IMR-90 (cell line): ENCODE results near the gene ING2. TPM values are rescaled to one million over a fixed set of nuclear protein-coding genes. Genes with fewer than 3 reads are reported as not detected.

Experiments
- ATAC-seq: fragments of 200-7000 bp; cut with Tn5 transposase; 2 replicates; pipeline ENCODE4 v1.9.1; 2020; ENCODE audit warnings: low read depth, mild to moderate bottlenecking, moderate library complexity
- BruUV-seq: library from RNA; stranded (reverse); fragments of 400-500 nt; replicated peaks from 2 replicates; lab custom pipeline; 2021; lab: Mats Ljungman, UMichigan
- CTCF ChIA-PET: fragments of 300-600 bp; formaldehyde crosslinking; extraction: SDS; loops from one replicate; lab custom pipeline; 2021; ENCODE audit warnings: antibody characterized with exemption; lab: Yijun Ruan, JAX
- POLR2A ChIA-PET: fragments of 300-600 bp; sonication (Branson Sonifier 250); formaldehyde crosslinking; loops from one replicate; lab custom pipeline; 2022; ENCODE audit warnings: antibody characterized with exemption; ENCODE audit not compliant: unreplicated experiment; lab: Charles Lee
- DNase-seq: peaks from one replicate; pipeline ENCODE4 v3.0.0; 2013
- H2AFZ ChIP-seq: replicated peaks from 2 replicates; pipeline ENCODE3; 2013; ENCODE audit warnings: low read length, mild to moderate bottlenecking; ENCODE audit not compliant: poor library complexity
- H2AK5ac ChIP-seq: 2 replicates; pipeline ENCODE4 v1.6.1; 2013; ENCODE audit warnings: low read depth, low read length, inconsistent platforms
- H2AK9ac ChIP-seq: replicated peaks from 2 replicates; pipeline ENCODE3; 2013; ENCODE audit warnings: mild to moderate bottlenecking, low read depth, low read length, moderate library complexity; ENCODE audit not compliant: poor library complexity
- H2BK120ac ChIP-seq: 2 replicates; pipeline ENCODE4 v1.6.1; 2013; ENCODE audit warnings: low read depth, low read length, inconsistent platforms
- H2BK15ac ChIP-seq: 3 replicates; pipeline ENCODE4 v1.6.1; 2013; ENCODE audit warnings: low read depth, low read length, inconsistent platforms
- H2BK20ac ChIP-seq: 2 replicates; pipeline ENCODE4 v1.6.1; 2013; ENCODE audit warnings: low read depth, mild to moderate bottlenecking, inconsistent platforms, low read length, moderate library complexity
- H2BK5ac ChIP-seq: 2 replicates; pipeline ENCODE4 v1.6.1; 2013; ENCODE audit warnings: mild to moderate bottlenecking, low read depth, low read length, inconsistent platforms; ENCODE audit not compliant: poor library complexity, severe bottlenecking
- H3K14ac ChIP-seq: replicated peaks from 2 replicates; pipeline ENCODE4 v1.6.1; 2013; ENCODE audit warnings: low read depth, low read length, inconsistent platforms
- H3K18ac ChIP-seq: 2 replicates; pipeline ENCODE4 v1.6.1; 2013; ENCODE audit warnings: low read depth, low read length, control low read depth
- H3K23ac ChIP-seq: 2 replicates; pipeline ENCODE4 v1.6.1; 2013; ENCODE audit warnings: low read depth, low read length, inconsistent platforms
- H3K27ac ChIP-seq: 2 replicates; pipeline ENCODE4 v1.5.1; 2013; ENCODE audit warnings: mild to moderate bottlenecking, control low read depth, low read length; ENCODE audit not compliant: insufficient read depth
- H3K27me3 ChIP-seq: 2 replicates; pipeline ENCODE4 v1.6.1; 2013; ENCODE audit warnings: low read length; ENCODE audit not compliant: control insufficient read depth, insufficient read depth
- H3K36me3 ChIP-seq: 2 replicates; pipeline ENCODE4 v1.6.1; 2013; ENCODE audit warnings: low read length, mixed read lengths; ENCODE audit not compliant: control insufficient read depth, insufficient read depth
- H3K4ac ChIP-seq: 2 replicates; pipeline ENCODE4 v1.6.1; 2013; ENCODE audit warnings: low read depth, low read length, inconsistent platforms
- H3K4me1 ChIP-seq: 2 replicates; pipeline ENCODE4 v1.6.1; 2013; ENCODE audit warnings: low read length, mixed read lengths; ENCODE audit not compliant: control insufficient read depth, insufficient read depth
- H3K4me2 ChIP-seq: 2 replicates; pipeline ENCODE4 v1.6.1; 2013; ENCODE audit warnings: low read depth, mild to moderate bottlenecking, control low read depth, low read length, moderate library complexity
- H3K4me3 ChIP-seq: 2 replicates; pipeline ENCODE4 v1.5.1; 2013; ENCODE audit warnings: low read depth, mild to moderate bottlenecking, control low read depth, low read length, moderate library complexity; ENCODE audit not compliant: insufficient read depth
- H3K56ac ChIP-seq: 2 replicates; pipeline ENCODE4 v1.6.1; 2013; ENCODE audit warnings: low read length, inconsistent platforms; ENCODE audit not compliant: insufficient read depth; ENCODE audit errors: extremely low read depth
- H3K79me1 ChIP-seq, 2 experiments: 2 replicates each; pipeline ENCODE4 v1.6.1; 2013; ENCODE audit warnings: low read length in 2 of 2, inconsistent platforms in 1 of 2, low read depth in 1 of 2
- H3K9ac ChIP-seq: 2 replicates; pipeline ENCODE4 v1.6.1; 2013; ENCODE audit warnings: low read depth, low read length, control low read depth
- H3K9me1 ChIP-seq: 2 replicates; pipeline ENCODE4 v1.6.1; 2013; ENCODE audit warnings: low read length, inconsistent platforms; ENCODE audit not compliant: insufficient read depth
- H3K9me3 ChIP-seq: 2 replicates; pipeline ENCODE4 v1.6.1; 2013; ENCODE audit warnings: low read length; ENCODE audit not compliant: control insufficient read depth, insufficient read depth
- H4K20me1 ChIP-seq: 2 replicates; pipeline ENCODE4 v1.6.1; 2013; ENCODE audit warnings: low read length, inconsistent platforms; ENCODE audit not compliant: insufficient read depth
- H4K5ac ChIP-seq: 2 replicates; pipeline ENCODE4 v1.6.1; 2013; ENCODE audit warnings: mild to moderate bottlenecking, low read depth, low read length, control low read depth
- H4K8ac ChIP-seq, 2 experiments: 2 replicates each; pipeline ENCODE4 v1.6.1; 2013; ENCODE audit warnings: low read depth in 2 of 2, low read length in 2 of 2, control low read depth in 1 of 2, inconsistent platforms in 1 of 2
- H4K91ac ChIP-seq: 2 replicates; pipeline ENCODE4 v1.6.1; 2013; ENCODE audit warnings: low read depth, low read length, inconsistent platforms; ENCODE audit not compliant: insufficient read depth
- CEBPB ChIP-seq: IDR thresholded peaks from 2 replicates; pipeline ENCODE4 v1.6.1; 2012; ENCODE audit warnings: low read depth, low read length, improper control_type of control experiment
- CTCF ChIP-seq: conservative IDR thresholded peaks from 2 replicates; pipeline ENCODE4 v1.5.1; 2012; ENCODE audit warnings: mild to moderate bottlenecking, low read depth, low read length, improper control_type of control experiment
- ELK1 ChIP-seq: fragments of 150-350 bp; IDR thresholded peaks from 2 replicates; pipeline ENCODE4 v1.6.1; 2016; ENCODE audit warnings: low read depth, mild to moderate bottlenecking, low read length, moderate library complexity, borderline replicate concordance
- MAZ ChIP-seq: IDR thresholded peaks from 2 replicates; pipeline ENCODE4 v1.6.1; 2012; ENCODE audit warnings: low read depth, mild to moderate bottlenecking, low read length, improper control_type of control experiment, moderate library complexity, borderline replicate concordance
- NFE2L2 ChIP-seq: fragments of 150-350 bp; IDR thresholded peaks from 2 replicates; pipeline ENCODE4 v1.6.1; 2016; ENCODE audit warnings: low read depth, mild to moderate bottlenecking, low read length
- RAD21 ChIP-seq: IDR thresholded peaks from 2 replicates; pipeline ENCODE4 v1.6.1; 2012; ENCODE audit warnings: low read length, improper control_type of control experiment
- RCOR1 ChIP-seq: IDR thresholded peaks from 2 replicates; pipeline ENCODE4 v1.6.1; 2012; ENCODE audit warnings: mild to moderate bottlenecking, low read length, improper control_type of control experiment; ENCODE audit not compliant: insufficient replicate concordance
- WGBS, 2 experiments: methylation state at CpG; one replicate each; pipeline versions ENCODE4 v1.1.5 to v1.1.7; 2013; ENCODE audit warnings: missing lambda C conversion rate in 2 of 2; ENCODE audit not compliant: insufficient read length in 1 of 2; ENCODE audit errors: extremely low coverage in 2 of 2; 5-methylcytosine and 5-hydroxymethylcytosine counted together
- dilution Hi-C: fragments of 300-500 bp; cut with HindIII; formaldehyde crosslinking; loops from one replicate; pipeline ENCODE4 v1.14.3; 2018; ENCODE audit warnings: low sequenced_read_pairs; ENCODE audit not compliant: unreplicated experiment
- in situ Hi-C: fragments of 300-500 bp; cut with MboI; formaldehyde crosslinking; loops from 3 replicates; pipeline ENCODE4 v1.14.3; 2019; ENCODE audit warnings: low sequenced_read_pairs, inconsistent platforms, mixed read lengths
- intact Hi-C: fragments of 100-400 bp; cut with micrococcal nuclease; formaldehyde crosslinking; loops from 2 replicates; pipeline ENCODE4 v1.10.0; 2022
- polyA plus RNA-seq, 3 experiments: library from polyadenylated mRNA; depleted of rRNA; stranded (reverse); fragments of >200 nt; gene quantifications; 2 replicates each; pipeline ENCODE4 v1.2.3, GENCODE V29; 2012; ENCODE audit warnings: low replicate concordance in 1 of 3
- total RNA-seq: library from RNA; depleted of rRNA; stranded (reverse); fragments of >200 nt; gene quantifications from 2 replicates; pipeline ENCODE4 v1.2.3, GENCODE V29; 2012

Gene ING2
- total and polyA plus RNA-seq, 2 of the 4 experiments (the other 2 are of a cell fraction): 2.5 to 9.5 TPM

- no peak overlapping the region for H3K4me2 ChIP-seq
- intact Hi-C loops: no loop called here
- H3K56ac ChIP-seq: no peak overlapping the region
- POLR2A ChIA-PET: no interaction called here
- no peak overlapping the region for H2AFZ ChIP-seq
- H3K9me3 ChIP-seq: no peaks in the 10 kb centered on the region
- H4K20me1 ChIP-seq: no peaks in the 10 kb centered on the region
- H3K4me1 ChIP-seq: no peaks in the 10 kb centered on the region; the same call in 1 of the 2 replicates
- no peak overlapping the region for H2BK20ac ChIP-seq
- TF ChIP-seq CTCF (no peak), NFE2L2 (no peak), RCOR1 (no peak), ELK1 (no peak), RAD21 (no peak), CEBPB (no peak), MAZ (no peak)
- no peaks in the 10 kb centered on the region for H3K79me1 ChIP-seq
- H2BK15ac ChIP-seq: no peak overlapping the region
- no TSS peak for BruUV-seq
- H4K91ac ChIP-seq: no peak overlapping the region
- H3K36me3 ChIP-seq: no peaks in the 10 kb centered on the region
- no peaks in the 10 kb centered on the region for H3K9me1 ChIP-seq
- H2AK9ac ChIP-seq: no peak overlapping the region
- H3K9ac ChIP-seq: no peak overlapping the region
- ATAC-seq (no peak; the same call in 1 of the 2 replicates), DNase-seq (peak; percentile 29)
- H3K14ac ChIP-seq: no peak overlapping the region
- CTCF ChIA-PET: interaction anchor here (0.6 kb wide), 1 partner anchor 774 kb away, joined by 3 read pairs; no protein-coding TSS in a partner anchor
- no peak overlapping the region for H4K8ac ChIP-seq
- H4K5ac ChIP-seq: no peak overlapping the region
- no peak overlapping the region for H2BK5ac ChIP-seq
- peaks cover 26% of the 10 kb centered on the region for H3K27me3 ChIP-seq
- no peak overlapping the region for H3K27ac ChIP-seq
- H2BK120ac ChIP-seq: no peak overlapping the region
- no peak overlapping the region for H3K4ac ChIP-seq
- dilution Hi-C loops: no loop called here
- in situ Hi-C loops: no loop called here
- WGBS, 2 experiments: no CpG with 5 or more reads among the region's 4 CpGs
- H3K23ac ChIP-seq: no peak overlapping the region
- no peak overlapping the region for H2AK5ac ChIP-seq
- H3K18ac ChIP-seq: no peak overlapping the region
- no peak overlapping the region for H3K4me3 ChIP-seq
These were observed 28.0 kb downstream of the ING2 start for GRCh38 chr4:183532821-183533220.
